Immature natural killer cell (primary cell): ENCODE data around the gene SASS6. TPM values are rescaled to one million over a fixed set of nuclear protein-coding genes. Genes with fewer than 3 reads are reported as not detected.

Experiments
- DNase-seq, 3 donors: peaks; one replicate each; pipeline ENCODE4 v3.0.0; 2022; ENCODE audit warnings: mixed read lengths in 1 of 3
- H3K27ac Mint-ChIP-seq, 6 donors: one replicate each; pipeline ENCODE4 v1.8.0; 2020; ENCODE audit warnings: mixed read lengths in 6 of 6, mild to moderate bottlenecking in 5 of 6, inconsistent platforms in 4 of 6, moderate library complexity in 3 of 6
- H3K27me3 Mint-ChIP-seq, 3 donors: one replicate each; pipeline ENCODE4 v1.8.0; 2020 to 2021; ENCODE audit warnings: low read depth in 3 of 3, mild to moderate bottlenecking in 3 of 3, mixed read lengths in 3 of 3, moderate library complexity in 3 of 3, inconsistent platforms in 1 of 3
- H3K36me3 Mint-ChIP-seq, 3 donors: one replicate each; pipeline ENCODE4 v1.8.0; 2020; ENCODE audit warnings: mixed read lengths in 3 of 3, inconsistent platforms in 2 of 3, mild to moderate bottlenecking in 2 of 3
- H3K4me1 Mint-ChIP-seq, 2 donors: one replicate each; pipeline ENCODE4 v1.8.0; 2020; ENCODE audit warnings: inconsistent platforms in 2 of 2, mild to moderate bottlenecking in 2 of 2, mixed read lengths in 2 of 2, moderate library complexity in 1 of 2
- H3K4me3 Mint-ChIP-seq, 5 donors: one replicate each; pipeline ENCODE4 v1.8.0; 2020; ENCODE audit warnings: mild to moderate bottlenecking in 5 of 5, mixed read lengths in 5 of 5, inconsistent platforms in 3 of 5, moderate library complexity in 3 of 5
- H3K9me3 Mint-ChIP-seq, 6 donors: one replicate each; pipeline ENCODE4 v1.8.0; 2020; ENCODE audit warnings: mild to moderate bottlenecking in 6 of 6, mixed read lengths in 6 of 6, inconsistent platforms in 4 of 6, moderate library complexity in 3 of 6
- polyA plus RNA-seq, 3 donors: library from polyadenylated mRNA; unstranded; fragments of 300-500 nt; fragmentation: Illumina TruSeq; gene quantifications; one replicate each; pipeline ENCODE4 v1.2.3, GENCODE V29; 2021

The SASS6 gene, protein sequence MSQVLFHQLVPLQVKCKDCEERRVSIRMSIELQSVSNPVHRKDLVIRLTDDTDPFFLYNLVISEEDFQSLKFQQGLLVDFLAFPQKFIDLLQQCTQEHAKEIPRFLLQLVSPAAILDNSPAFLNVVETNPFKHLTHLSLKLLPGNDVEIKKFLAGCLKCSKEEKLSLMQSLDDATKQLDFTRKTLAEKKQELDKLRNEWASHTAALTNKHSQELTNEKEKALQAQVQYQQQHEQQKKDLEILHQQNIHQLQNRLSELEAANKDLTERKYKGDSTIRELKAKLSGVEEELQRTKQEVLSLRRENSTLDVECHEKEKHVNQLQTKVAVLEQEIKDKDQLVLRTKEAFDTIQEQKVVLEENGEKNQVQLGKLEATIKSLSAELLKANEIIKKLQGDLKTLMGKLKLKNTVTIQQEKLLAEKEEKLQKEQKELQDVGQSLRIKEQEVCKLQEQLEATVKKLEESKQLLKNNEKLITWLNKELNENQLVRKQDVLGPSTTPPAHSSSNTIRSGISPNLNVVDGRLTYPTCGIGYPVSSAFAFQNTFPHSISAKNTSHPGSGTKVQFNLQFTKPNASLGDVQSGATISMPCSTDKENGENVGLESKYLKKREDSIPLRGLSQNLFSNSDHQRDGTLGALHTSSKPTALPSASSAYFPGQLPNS
- polyA plus RNA-seq = 1 to 10 TPM; 1.2 to 3.1 (median 1.8) TPM

DNA sequence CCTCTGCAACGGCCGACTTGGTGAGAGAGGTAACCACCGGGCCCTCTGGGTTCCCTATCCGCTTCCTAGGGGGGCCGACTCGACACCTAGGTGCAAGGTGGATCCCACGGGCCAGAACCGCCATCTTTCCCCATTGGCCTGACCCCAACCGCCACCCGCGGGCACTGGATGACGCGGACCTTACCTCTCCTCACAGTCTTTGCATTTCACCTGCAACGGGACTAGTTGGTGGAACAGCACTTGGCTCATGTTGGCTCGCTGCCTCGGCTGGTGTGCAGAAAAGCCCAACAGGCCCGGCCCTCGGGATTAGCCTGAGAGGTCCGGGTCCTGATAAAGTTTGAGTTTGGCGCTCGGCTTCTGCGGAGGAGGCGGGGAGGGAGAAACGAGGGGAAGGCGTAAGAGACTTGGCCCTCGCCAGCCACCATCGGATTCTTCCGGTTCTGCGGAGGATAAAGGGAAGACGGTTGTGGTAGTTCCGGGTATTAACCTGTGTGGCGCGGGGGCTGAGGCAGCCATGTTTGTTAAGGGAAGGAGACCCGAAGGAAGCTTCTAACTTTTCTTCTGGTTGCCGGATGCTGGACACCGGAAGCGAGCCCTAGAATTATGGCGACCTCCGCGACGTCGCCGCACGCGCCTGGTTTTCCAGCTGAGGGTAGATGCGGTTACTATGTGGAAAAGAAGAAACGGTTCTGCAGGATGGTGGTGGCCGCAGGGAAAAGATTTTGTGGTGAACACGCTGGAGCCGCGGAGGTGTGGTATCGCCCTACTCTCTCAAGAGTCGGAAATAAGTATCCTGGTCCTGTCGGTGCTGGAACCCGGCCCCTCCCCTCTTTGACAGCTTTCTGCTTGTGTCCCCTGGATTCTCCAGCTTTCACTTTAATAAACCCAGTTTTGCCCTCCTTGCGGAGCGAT, at the start of gene SASS6, which contains the start of gene TRMT13:
SASS6 (minus strand) TSS at position 365 of the 912 bp plus-strand sequence; CDS start at position 249, 116 bp downstream.
TRMT13 (plus strand) TSS at position 598 of the 912 bp plus-strand sequence; CDS start at position 604, 6 bp downstream.
- peaks cover 0 to 4% (median 0%) of the 10 kb centered on the region in 3 donors for H3K36me3 Mint-ChIP-seq
- DNase-seq = peak; percentile 94 to 96 (median 95)
- H3K9me3 Mint-ChIP-seq = no peaks in the 10 kb centered on the region
- peaks cover 29 to 47% of the 10 kb centered on the region in 2 donors for H3K4me1 Mint-ChIP-seq
- H3K27ac Mint-ChIP-seq = peak within 1 kb of the TSS; percentile 94 to 97 (median 96)
- peak within 1 kb of the TSS; percentile 95 to 100 (median 99) for H3K4me3 Mint-ChIP-seq
- peaks cover 6 to 8% (median 6%) of the 10 kb centered on the region in 3 donors for H3K27me3 Mint-ChIP-seq

DNA sequence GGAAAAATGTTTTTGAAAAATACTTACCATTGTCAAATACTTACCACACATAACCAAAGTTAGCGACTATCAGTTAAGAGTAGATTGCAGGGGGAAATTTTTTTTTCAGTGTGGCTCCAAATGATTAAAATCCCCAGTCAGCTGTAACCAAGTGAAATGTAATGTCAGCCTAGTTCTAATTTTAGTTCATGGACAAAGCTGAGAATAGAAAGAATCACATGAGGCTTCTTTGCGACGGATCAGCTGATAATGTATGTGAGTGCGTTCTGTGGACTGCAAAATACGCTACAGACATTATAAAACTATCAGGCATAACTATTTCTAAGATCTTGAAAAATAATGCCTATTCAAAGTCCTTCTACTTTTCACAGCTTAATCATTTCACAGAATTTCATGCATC, 45.4 kb upstream of the SASS6 start, which contains the start of gene LRRC39:
LRRC39 (minus strand) TSS at position 166 of the 400 bp plus-strand sequence. CDS start 9,740 bp downstream, outside the sequence.
- Mint-ChIP-seq H3K9me3 (no peaks in the 10 kb centered on the region), H3K27me3 (peaks cover 0 to 3% (median 2%) of the 10 kb centered on the region in 3 donors), H3K27ac (peak within 1 kb of the TSS in 1 of 6 donors; percentile 67), H3K36me3 (peaks cover 0 to 13% (median 4%) of the 10 kb centered on the region in 3 donors), H3K4me3 (no peak within 1 kb of the TSS), H3K4me1 (no peaks in the 10 kb centered on the region)
- no peak for DNase-seq

DNA sequence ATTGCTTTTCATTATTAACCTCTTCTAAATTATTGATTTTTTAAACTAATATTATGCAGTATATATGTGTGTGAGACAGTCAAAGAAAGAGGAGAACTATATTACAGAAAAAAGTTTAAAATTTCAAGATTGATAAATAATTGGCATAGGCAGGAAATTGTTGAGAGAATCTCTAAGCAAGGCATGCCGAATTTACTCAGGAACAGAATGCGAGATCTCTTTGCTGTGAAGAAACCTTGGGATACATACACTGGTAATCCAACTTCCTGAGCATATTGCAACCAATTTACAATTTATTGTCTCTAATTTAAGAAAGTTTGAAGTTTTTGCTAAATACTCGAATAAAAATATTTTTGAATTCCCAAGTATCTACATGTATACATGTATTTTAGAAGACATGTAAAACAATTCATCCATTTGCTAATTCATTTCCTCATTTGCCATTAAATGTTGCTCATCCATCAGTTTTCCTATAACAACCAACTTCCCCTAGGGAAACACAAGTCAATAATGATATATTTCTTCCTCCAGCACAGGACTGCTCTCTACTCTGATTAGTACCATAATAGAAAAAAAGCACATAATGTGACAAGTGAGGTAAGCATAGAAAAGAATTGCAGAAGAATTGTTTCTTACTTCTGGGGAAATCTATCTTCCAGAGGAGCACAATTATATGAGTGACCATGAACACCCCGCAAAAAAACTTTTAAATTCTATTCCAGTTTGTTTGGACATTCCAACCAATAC, 44.7 kb upstream of the SASS6 start:
- Mint-ChIP-seq H3K4me1 (no peaks in the 10 kb centered on the region), H3K27me3 (peaks cover 0 to 3% (median 2%) of the 10 kb centered on the region in 3 donors), H3K27ac (no peak overlapping the region), H3K36me3 (peaks cover 0 to 8% (median 0%) of the 10 kb centered on the region in 3 donors), H3K9me3 (no peaks in the 10 kb centered on the region), H3K4me3 (no peak overlapping the region)
- DNase-seq = no peak

DNA sequence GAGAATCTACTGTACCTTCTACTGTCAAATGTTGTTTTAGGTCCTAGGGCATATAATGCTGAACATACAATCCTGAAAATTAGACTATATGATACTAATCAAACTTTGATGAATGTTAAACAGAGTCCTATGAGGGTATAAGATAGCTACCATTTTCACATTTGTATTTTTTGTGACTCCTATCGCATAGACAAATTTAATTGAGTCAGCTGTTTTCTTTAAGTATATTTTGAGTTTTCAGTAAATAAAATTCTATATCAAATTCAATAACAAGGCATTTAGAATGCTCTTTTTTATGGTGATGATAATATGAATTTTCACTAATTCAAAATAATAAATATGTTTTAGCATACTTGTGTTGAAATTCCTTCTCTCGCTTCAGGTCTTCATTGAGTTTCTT, 35.3 kb upstream of the SASS6 start:
- Mint-ChIP-seq H3K4me1 (no peaks in the 10 kb centered on the region), H3K27ac (no peak overlapping the region), H3K9me3 (no peaks in the 10 kb centered on the region), H3K36me3 (peaks cover 0 to 9% (median 3%) of the 10 kb centered on the region in 3 donors), H3K4me3 (no peak overlapping the region), H3K27me3 (peaks cover 0 to 4% (median 0%) of the 10 kb centered on the region in 3 donors)
- DNase-seq = no peak

DNA sequence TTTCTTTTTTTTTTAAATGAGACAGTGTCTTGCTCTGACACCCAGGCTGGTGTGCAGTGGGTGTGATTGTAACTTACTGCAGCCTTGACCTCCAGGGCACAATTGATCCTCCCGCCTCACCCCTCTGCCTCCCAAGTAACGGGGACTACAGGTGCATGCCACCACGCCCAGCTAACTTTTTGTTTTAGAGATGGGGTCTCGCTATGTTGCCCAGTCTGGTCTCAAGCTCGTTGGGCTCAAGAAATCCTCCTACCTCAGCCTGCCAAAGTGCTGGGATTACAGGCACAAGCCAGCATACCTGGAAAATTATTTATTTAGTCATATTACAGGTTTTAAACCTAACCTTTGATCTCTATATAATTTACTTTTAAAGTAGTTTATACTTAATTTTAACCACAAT, 32.0 kb upstream of the SASS6 start:
- Mint-ChIP-seq H3K27ac (no peak overlapping the region), H3K36me3 (peaks cover 0 to 13% (median 3%) of the 10 kb centered on the region in 3 donors), H3K9me3 (no peaks in the 10 kb centered on the region), H3K27me3 (peaks cover 0 to 4% (median 0%) of the 10 kb centered on the region in 3 donors), H3K4me3 (no peak overlapping the region), H3K4me1 (no peaks in the 10 kb centered on the region)
- no peak for DNase-seq

DNA sequence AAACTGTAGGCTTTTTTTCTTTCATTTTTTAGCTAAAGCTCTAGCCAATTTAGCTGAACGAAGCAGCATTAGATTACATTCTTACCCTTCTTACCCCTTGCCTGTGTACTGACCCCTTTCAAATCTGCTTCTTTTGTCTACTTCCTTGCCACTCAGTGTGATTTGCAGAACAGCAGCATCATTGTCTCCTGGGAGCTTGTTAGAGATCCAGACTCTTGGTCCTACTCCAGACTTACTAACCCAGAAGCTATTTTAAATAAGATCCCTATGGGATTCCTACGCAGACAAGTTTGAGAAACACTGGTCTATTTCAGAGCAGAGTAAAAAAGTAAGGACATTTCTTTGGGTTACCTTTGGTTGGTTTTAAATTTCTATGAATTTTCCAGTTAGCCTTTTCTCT, 31.5 kb upstream of the SASS6 start:
- Mint-ChIP-seq H3K9me3 (no peaks in the 10 kb centered on the region), H3K27ac (no peak overlapping the region), H3K27me3 (peaks cover 0 to 4% (median 0%) of the 10 kb centered on the region in 3 donors), H3K36me3 (peaks cover 0 to 13% (median 3%) of the 10 kb centered on the region in 3 donors), H3K4me1 (no peaks in the 10 kb centered on the region), H3K4me3 (no peak overlapping the region)
- DNase-seq = no peak

DNA sequence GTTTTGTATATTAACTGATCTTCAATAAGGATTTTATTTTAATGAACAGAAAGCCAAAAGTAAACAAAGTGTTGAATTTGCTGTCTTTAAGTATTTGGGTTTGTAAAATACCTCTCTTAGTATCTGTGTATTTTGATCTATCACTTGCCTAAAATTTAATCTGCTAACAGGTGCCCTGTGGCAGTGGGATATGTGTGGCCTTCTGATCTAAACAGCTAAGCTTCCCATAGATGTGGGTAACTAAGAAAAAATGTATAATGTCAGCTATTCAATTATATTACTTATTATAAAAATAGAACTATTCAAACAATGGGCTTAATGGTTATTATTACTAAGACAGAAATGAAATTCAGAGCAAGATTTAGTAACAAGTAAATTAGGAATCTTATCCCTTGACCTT, 30.2 kb upstream of the SASS6 start:
- H3K4me3 Mint-ChIP-seq = no peak overlapping the region
- no peak for DNase-seq
- H3K27me3 Mint-ChIP-seq = peaks cover 0 to 4% (median 0%) of the 10 kb centered on the region in 3 donors
- H3K36me3 Mint-ChIP-seq = peaks cover 0 to 13% (median 3%) of the 10 kb centered on the region in 3 donors
- H3K27ac Mint-ChIP-seq = no peak overlapping the region
- H3K4me1 Mint-ChIP-seq = no peaks in the 10 kb centered on the region
- H3K9me3 Mint-ChIP-seq = no peaks in the 10 kb centered on the region

DNA sequence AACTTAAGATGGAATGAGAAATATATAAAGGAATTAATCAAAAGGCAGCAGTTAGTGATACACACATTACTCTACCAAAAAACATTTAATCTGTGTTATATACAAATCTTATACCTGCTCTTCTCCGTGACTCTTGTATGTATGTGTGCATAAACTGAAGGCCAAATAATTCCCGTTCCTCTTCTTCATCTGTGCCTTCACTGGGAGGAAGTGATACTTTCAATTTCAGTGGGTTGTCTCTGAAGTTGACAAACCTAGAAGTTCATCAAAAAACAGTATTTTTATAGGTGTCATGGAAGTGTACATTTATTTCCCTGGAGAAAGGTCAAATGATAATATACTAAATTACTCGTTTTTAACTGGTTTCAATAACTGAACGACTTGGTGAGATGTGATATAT, 19.5 kb upstream of the SASS6 start:
- no peak for DNase-seq
- Mint-ChIP-seq H3K27me3 (peaks cover 0 to 1% (median 0%) of the 10 kb centered on the region in 3 donors), H3K4me1 (peaks cover 0 to 5% of the 10 kb centered on the region in 2 donors), H3K9me3 (no peaks in the 10 kb centered on the region), H3K36me3 (peaks cover 10 to 17% (median 12%) of the 10 kb centered on the region in 3 donors), H3K27ac (peak overlapping the region in 3 of 6 donors; percentile 25 to 80 (median 71)), H3K4me3 (no peak overlapping the region)

DNA sequence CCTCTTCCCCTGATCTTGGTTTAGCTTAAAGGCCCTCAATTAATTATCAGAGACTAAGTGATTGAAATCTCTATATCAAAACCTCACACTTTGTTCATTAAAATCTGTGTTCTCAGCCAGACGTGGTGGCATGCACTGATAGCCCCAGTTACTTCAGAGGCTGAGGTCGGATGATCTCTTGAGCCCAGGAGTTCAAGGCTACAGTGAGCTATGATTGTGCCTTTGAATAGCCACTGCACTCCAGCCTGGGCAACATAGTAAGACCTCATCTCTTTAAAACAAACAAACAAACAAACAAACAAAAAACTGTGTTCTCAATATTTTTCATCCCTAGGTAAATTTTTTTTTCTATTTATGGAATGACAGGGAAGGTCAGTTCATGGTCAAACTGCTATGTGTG, 18.9 kb upstream of the SASS6 start:
- H3K27ac Mint-ChIP-seq = peak overlapping the region in 1 of 6 donors; percentile 51
- no peak for DNase-seq
- no peak overlapping the region for H3K4me3 Mint-ChIP-seq
- H3K27me3 Mint-ChIP-seq = peaks cover 0 to 1% (median 0%) of the 10 kb centered on the region in 3 donors
- H3K36me3 Mint-ChIP-seq = peaks cover 10 to 19% (median 15%) of the 10 kb centered on the region in 3 donors
- H3K9me3 Mint-ChIP-seq = no peaks in the 10 kb centered on the region
- peaks cover 0 to 5% of the 10 kb centered on the region in 2 donors for H3K4me1 Mint-ChIP-seq

DNA sequence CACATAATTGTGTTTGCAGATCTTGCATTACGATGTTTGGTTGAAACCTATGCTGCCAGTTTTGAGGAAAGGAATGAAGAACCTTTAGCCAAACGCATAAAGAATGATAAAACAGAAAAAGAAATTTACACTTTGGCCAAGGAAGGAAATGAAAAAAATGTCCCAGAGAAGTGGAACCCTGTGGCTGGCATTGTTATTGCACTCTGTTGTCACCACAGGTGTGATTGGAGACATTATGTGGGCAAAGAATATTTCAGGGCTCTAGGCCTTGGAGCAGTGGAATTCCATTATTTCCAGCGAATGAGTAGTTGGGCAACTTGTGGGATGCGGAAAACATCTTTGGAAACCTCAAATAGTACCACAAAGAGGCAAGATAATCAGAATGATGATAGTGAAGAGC, 15.1 kb upstream of the SASS6 start:
- Mint-ChIP-seq H3K27ac (peak overlapping the region in 1 of 6 donors; percentile 63), H3K4me1 (peaks cover 0 to 5% of the 10 kb centered on the region in 2 donors), H3K27me3 (peaks cover 0 to 1% (median 0%) of the 10 kb centered on the region in 3 donors), H3K4me3 (no peak overlapping the region), H3K36me3 (peaks cover 21 to 37% (median 33%) of the 10 kb centered on the region in 3 donors), H3K9me3 (no peaks in the 10 kb centered on the region)
- DNase-seq = no peak

DNA sequence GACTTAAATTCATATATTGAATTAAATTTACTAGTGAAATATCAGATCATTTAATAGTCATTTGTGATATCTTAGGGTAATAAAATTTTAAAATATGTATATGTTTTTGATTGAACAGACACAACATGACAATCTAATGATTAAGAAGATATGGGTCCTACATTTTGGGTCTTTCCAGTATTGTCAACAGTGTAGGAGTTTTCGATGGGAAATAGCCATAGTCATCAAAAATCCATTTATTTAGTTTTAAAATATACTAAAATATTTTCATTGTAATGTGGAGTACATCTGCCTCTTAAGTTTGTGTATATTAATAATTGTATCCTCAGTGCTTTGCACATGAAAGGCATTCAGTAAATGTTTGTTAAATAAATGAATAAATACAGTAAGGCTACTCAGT, 14.2 kb upstream of the SASS6 start:
- Mint-ChIP-seq H3K4me1 (no peaks in the 10 kb centered on the region), H3K36me3 (peaks cover 28 to 45% (median 40%) of the 10 kb centered on the region in 3 donors), H3K9me3 (no peaks in the 10 kb centered on the region), H3K27ac (no peak overlapping the region), H3K4me3 (no peak overlapping the region), H3K27me3 (peaks cover 0 to 1% (median 0%) of the 10 kb centered on the region in 3 donors)
- no peak for DNase-seq

DNA sequence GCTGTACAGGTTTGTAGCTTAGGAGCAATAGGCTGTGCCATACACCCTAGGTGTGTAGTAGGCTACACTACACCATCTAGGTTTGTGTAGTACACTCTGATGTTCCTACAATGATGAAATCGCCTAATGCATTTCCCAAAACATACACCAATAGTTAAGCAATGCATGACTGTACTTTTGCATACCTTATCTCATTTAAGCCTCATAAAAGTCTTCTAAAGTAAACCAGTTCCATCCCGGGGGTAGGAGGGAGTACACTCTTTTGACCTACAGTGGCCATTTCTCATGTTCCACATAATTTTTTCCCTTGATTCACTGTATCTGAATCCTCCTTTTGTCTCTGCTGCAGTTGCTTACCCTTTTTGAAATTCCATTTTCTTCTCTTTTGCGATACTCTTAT, 12.4 kb upstream of the SASS6 start:
- Mint-ChIP-seq H3K4me1 (no peaks in the 10 kb centered on the region), H3K27ac (peak overlapping the region in 1 of 6 donors; percentile 5), H3K9me3 (no peaks in the 10 kb centered on the region), H3K27me3 (peaks cover 0 to 1% (median 0%) of the 10 kb centered on the region in 3 donors), H3K4me3 (no peak overlapping the region), H3K36me3 (peaks cover 29 to 50% (median 46%) of the 10 kb centered on the region in 3 donors)
- DNase-seq = no peak
